Activated naive CD4-positive, alpha-beta T cell treated with anti-CD3 and anti-CD28 coated beads, Interleukin-2, amount 10 ng/mL, durations not matched to agents 5 hours and 36 hours (primary cell): Measurements from ENCODE around the gene CSF1R. TPM values are rescaled to one million over a fixed set of nuclear protein-coding genes. Genes with fewer than 3 reads are reported as not detected.

ENCODE experiments used
- total RNA-seq, 2 experiments: library from RNA; stranded (reverse); gene quantifications; one replicate each; pipeline ENCODE4 v1.2.3, GENCODE V29; 2021

Gene CSF1R
- total RNA-seq, result not detected

GRCh38 chr5:150085950-150086715 is at the start of gene CSF1R:
CSF1R (minus strand) TSS chr5:150086554; CDS start chr5:150086427, 127 bp downstream.

Other genes starting within 250 kb of the CSF1R start
- gene PDE6A, start 141.8 kb downstream of the CSF1R start, total RNA-seq, result not detected
- 1 to 10 TPM; 9.2 TPM for gene SLC26A2, start 125.8 kb downstream of the CSF1R start, total RNA-seq
- 1 to 10 TPM; 2.5 TPM for gene TIGD6, start 85.9 kb downstream of the CSF1R start, total RNA-seq
- gene HMGXB3, start 85.8 kb downstream of the CSF1R start, total RNA-seq, result 10 to 100 TPM; 36.0 to 36.3 TPM
- 1 to 10 TPM; 3.2 to 4.5 TPM for gene PDGFRB, start 69.3 kb upstream of the CSF1R start, total RNA-seq
- gene CDX1, start 80.2 kb upstream of the CSF1R start, total RNA-seq, result not detected
- not detected for gene SLC6A7, start 103.5 kb upstream of the CSF1R start, total RNA-seq
- not detected for gene CAMK2A, start 203.2 kb upstream of the CSF1R start, total RNA-seq
- gene ARSI, start 216.4 kb upstream of the CSF1R start, total RNA-seq, result not detected